Astrocyte (in vitro differentiated cells and primary cell): ENCODE measurements around the gene MRPL12.

ENCODE experiments used
- EZH2 ChIP-seq: IDR thresholded peaks from 2 replicates; pipeline ENCODE4 v1.6.1; 2012; ENCODE audit warnings: mild to moderate bottlenecking, low read length, inconsistent platforms; ENCODE audit not compliant: insufficient read depth
- TF ChIP-seq, protein P1 (sequence below): IDR thresholded peaks from 2 replicates; pipeline ENCODE4 v1.5.1; 2011; ENCODE audit warnings: low read depth, mild to moderate bottlenecking, inconsistent platforms, low read length, moderate library complexity; ENCODE audit not compliant: insufficient read depth

DNA sequence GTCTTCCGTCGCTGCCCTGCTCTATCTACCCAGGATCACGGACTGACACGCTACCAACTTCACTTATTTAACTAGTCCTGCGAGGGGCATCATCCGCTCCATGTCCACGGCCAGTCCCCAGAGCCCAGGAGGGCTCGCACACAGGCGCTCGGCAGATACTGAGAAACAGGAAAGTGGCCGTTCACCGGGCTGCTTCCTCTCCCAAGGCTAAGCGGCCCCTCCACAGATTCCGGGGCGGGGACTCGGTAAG is 37.1 kb upstream of the MRPL12 start:
- TF ChIP-seq, protein P1, sequence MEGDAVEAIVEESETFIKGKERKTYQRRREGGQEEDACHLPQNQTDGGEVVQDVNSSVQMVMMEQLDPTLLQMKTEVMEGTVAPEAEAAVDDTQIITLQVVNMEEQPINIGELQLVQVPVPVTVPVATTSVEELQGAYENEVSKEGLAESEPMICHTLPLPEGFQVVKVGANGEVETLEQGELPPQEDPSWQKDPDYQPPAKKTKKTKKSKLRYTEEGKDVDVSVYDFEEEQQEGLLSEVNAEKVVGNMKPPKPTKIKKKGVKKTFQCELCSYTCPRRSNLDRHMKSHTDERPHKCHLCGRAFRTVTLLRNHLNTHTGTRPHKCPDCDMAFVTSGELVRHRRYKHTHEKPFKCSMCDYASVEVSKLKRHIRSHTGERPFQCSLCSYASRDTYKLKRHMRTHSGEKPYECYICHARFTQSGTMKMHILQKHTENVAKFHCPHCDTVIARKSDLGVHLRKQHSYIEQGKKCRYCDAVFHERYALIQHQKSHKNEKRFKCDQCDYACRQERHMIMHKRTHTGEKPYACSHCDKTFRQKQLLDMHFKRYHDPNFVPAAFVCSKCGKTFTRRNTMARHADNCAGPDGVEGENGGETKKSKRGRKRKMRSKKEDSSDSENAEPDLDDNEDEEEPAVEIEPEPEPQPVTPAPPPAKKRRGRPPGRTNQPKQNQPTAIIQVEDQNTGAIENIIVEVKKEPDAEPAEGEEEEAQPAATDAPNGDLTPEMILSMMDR: no peak
- TF ChIP-seq EZH2: no peak
